T-helper 17 cell (primary cell): ENCODE data around the gene RASA3. TPM values are rescaled to one million over a fixed set of nuclear protein-coding genes. Genes with fewer than 3 reads are reported as not detected.
"Not testable (repeated sequence)": the region's sequence is repeated elsewhere in the genome, so short reads cannot be mapped to it uniquely, and the experiment has no call there.

Experiments used
- ATAC-seq: fragments of 150-1000 bp; cut with Tn5 transposase; 2 replicates; pipeline ENCODE4 v1.10.0; 2021; ENCODE audit warnings: mild to moderate bottlenecking, moderate library complexity
- DNase-seq, 3 donors: peaks; one replicate each; pipeline versions ENCODE4 v3.0.0 to v3.0.0-alpha.2; 2020 to 2021
- H3K9me3 ChIP-seq: one replicate; pipeline ENCODE4 v1.7.0; 2013; ENCODE audit warnings: low read length, mild to moderate bottlenecking; ENCODE audit not compliant: control insufficient read depth, poor library complexity, severe bottlenecking
- H3K27ac Mint-ChIP-seq: one replicate; pipeline ENCODE4 v1.8.0; 2022; ENCODE audit warnings: mild to moderate bottlenecking, moderate library complexity, mixed read lengths
- H3K27me3 Mint-ChIP-seq: one replicate; pipeline ENCODE4 v1.8.0; 2022; ENCODE audit warnings: mixed read lengths
- H3K36me3 Mint-ChIP-seq: one replicate; pipeline ENCODE4 v1.8.0; 2022; ENCODE audit warnings: low read depth, mixed read lengths
- H3K4me1 Mint-ChIP-seq: one replicate; pipeline ENCODE4 v1.8.0; 2022; ENCODE audit warnings: mild to moderate bottlenecking, mixed read lengths
- H3K4me3 Mint-ChIP-seq: one replicate; pipeline ENCODE4 v1.8.0; 2022; ENCODE audit warnings: mild to moderate bottlenecking, moderate library complexity, mixed read lengths
- total RNA-seq, 4 donors: library from RNA in 2 of 4; stranded (reverse) in 2 of 4; gene quantifications; one replicate each; pipeline ENCODE4 v1.2.3 and lab custom pipeline; 2022 to 2026

The RASA3 gene
- total RNA-seq, 2 donors from 2014 or later = 204 to 215 TPM

- no peaks in the 10 kb centered on the region for H3K27me3 Mint-ChIP-seq
- no peak for DNase-seq
- H3K4me3 Mint-ChIP-seq = peak overlapping the region; percentile 97
- H3K4me1 Mint-ChIP-seq = peaks cover 56% of the 10 kb centered on the region
- H3K9me3 ChIP-seq = no peaks in the 10 kb centered on the region
- H3K36me3 Mint-ChIP-seq = peaks cover 19% of the 10 kb centered on the region
- peak overlapping the region; percentile 99 for H3K27ac Mint-ChIP-seq
- ATAC-seq = peak; percentile 14
These were observed 622 bp downstream of the RASA3 start for GRCh38 chr13:114131583-114132418.

GRCh38 chr13:114130837-114131582 lies 1.4 kb downstream of the RASA3 start:
- Mint-ChIP-seq H3K4me3 (peak overlapping the region; percentile 97), H3K27ac (peak overlapping the region; percentile 99), H3K4me1 (peaks cover 61% of the 10 kb centered on the region), H3K27me3 (no peaks in the 10 kb centered on the region), H3K36me3 (peaks cover 23% of the 10 kb centered on the region)
- ATAC-seq (peak; percentile 55), DNase-seq (peak; percentile 23 to 55 (median 47))
- H3K9me3 ChIP-seq = no peaks in the 10 kb centered on the region

GRCh38 chr13:114130131-114130836 lies 2.1 kb downstream of the RASA3 start:
- Mint-ChIP-seq H3K4me3 (peak overlapping the region; percentile 97), H3K36me3 (peaks cover 23% of the 10 kb centered on the region), H3K27me3 (no peaks in the 10 kb centered on the region), H3K4me1 (peaks cover 61% of the 10 kb centered on the region), H3K27ac (peak overlapping the region; percentile 99)
- H3K9me3 ChIP-seq = no peaks in the 10 kb centered on the region
- DNase-seq (no peak), ATAC-seq (no peak)

- Mint-ChIP-seq H3K4me3 (peak overlapping the region; percentile 97), H3K36me3 (peaks cover 29% of the 10 kb centered on the region), H3K27me3 (no peaks in the 10 kb centered on the region), H3K27ac (peak overlapping the region; percentile 99), H3K4me1 (peaks cover 63% of the 10 kb centered on the region)
- no peaks in the 10 kb centered on the region for H3K9me3 ChIP-seq
- ATAC-seq = no peak
- DNase-seq = no peak
These were observed 2.8 kb downstream of the RASA3 start for GRCh38 chr13:114129649-114130062.

GRCh38 chr13:114128624-114129522 lies 3.5 kb downstream of the RASA3 start:
- H3K36me3 Mint-ChIP-seq = peaks cover 28% of the 10 kb centered on the region
- peaks cover 60% of the 10 kb centered on the region for H3K4me1 Mint-ChIP-seq
- no peaks in the 10 kb centered on the region for H3K9me3 ChIP-seq
- H3K4me3 Mint-ChIP-seq = peak overlapping the region; percentile 97
- ATAC-seq (peak; percentile 63), DNase-seq (peak; percentile 55 to 83 (median 71))
- H3K27ac Mint-ChIP-seq = peak overlapping the region; percentile 99
- no peaks in the 10 kb centered on the region for H3K27me3 Mint-ChIP-seq

DNA sequence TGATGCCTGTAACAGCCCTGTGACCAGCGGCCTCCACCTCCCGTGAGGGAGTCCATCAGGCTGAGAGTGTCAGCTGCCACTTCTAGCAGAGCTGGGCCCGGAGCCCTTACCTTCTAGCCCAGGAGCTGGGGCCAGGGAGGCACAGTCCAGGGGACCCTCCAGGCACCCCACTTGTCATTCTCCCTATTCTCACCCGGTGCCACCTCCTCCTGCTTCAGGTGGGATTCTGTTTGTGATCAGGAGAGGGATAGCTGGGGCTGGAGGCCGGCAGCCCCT lies 4.1 kb downstream of the RASA3 start:
- Mint-ChIP-seq H3K27ac (peak overlapping the region; percentile 99), H3K4me3 (peak overlapping the region; percentile 97), H3K4me1 (peaks cover 60% of the 10 kb centered on the region), H3K36me3 (peaks cover 25% of the 10 kb centered on the region), H3K27me3 (no peaks in the 10 kb centered on the region)
- ATAC-seq (no peak), DNase-seq (no peak)
- no peaks in the 10 kb centered on the region for H3K9me3 ChIP-seq

DNA sequence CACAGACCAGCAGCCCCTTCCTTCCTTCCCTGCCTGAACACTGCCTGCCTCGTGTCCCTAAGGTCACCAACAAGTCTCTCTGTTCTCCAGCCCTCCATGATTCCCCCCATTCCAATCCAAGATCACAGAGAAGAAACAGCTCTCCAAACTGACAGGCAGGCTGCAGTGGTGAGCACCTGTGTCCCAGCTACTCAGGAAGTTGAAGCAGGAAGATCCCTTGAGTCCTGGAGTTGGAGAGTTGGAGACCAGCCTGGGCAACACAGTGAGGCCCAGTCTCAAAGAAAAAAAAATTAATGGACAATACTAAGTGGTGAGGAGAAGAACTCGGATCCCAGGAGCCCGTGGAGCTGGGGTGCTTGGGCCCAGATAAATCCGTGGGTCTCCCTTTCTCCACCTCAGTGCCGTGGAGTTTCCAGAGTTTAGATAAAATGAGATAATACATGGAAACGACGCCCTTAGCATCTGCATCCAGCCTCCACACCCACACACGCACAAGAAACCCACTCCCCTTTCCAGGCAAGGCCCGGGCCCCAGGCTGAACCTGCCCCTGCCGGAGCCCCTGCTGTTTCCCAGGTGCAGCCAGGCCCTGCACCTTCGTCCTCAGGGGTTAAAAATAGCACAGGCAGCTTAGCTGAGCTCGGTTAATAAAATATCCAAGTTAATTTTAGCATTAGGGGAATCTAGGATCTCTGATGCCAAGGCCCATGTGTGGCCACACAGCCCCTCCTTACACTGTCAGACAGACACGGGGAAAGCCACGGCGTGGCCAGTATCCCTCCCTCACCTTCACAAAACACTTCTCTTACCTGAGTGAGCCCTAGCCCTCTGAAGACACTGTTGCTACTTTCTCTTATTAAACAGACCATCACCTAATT lies 4.7 kb downstream of the RASA3 start:
- no peaks in the 10 kb centered on the region for H3K9me3 ChIP-seq
- peak overlapping the region; percentile 99 for H3K27ac Mint-ChIP-seq
- ATAC-seq = no peak
- H3K4me3 Mint-ChIP-seq = peak overlapping the region; percentile 97
- peaks cover 25% of the 10 kb centered on the region for H3K36me3 Mint-ChIP-seq
- no peak for DNase-seq
- H3K4me1 Mint-ChIP-seq = peaks cover 63% of the 10 kb centered on the region
- no peaks in the 10 kb centered on the region for H3K27me3 Mint-ChIP-seq

DNA sequence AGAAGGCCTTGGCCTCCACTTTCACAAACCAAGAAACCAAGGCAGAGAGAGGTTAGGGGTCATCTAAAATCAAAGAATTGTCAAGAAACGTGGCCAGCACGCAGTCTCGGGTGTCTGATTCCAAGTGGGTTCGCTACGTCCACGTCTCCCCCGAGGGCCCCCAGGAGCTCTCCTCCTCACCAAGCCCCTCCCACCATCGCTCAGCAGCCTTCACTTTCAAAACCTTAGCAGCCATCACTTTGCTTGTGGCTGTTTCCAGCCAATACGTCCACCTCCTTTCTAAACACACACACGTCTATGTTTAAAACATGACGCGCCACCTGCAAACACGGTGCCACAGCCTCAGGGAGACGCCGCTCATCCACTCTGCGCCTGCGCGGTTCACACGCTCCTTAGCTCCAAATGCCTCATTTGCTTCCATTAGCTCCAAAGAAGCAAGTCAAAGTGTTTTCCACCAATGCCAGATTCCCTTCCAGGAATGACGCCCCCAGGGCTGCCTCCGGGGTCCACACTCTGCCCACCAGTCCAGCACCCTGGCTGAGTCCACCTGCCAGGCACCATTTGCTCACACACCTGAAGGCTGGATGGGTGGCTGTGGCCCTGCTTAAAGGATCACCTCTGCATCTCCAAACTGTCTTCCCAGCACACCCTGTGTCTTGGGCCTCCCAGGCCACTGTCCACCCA lies 5.5 kb downstream of the RASA3 start:
- H3K36me3 Mint-ChIP-seq = peaks cover 25% of the 10 kb centered on the region
- DNase-seq = no peak

DNA sequence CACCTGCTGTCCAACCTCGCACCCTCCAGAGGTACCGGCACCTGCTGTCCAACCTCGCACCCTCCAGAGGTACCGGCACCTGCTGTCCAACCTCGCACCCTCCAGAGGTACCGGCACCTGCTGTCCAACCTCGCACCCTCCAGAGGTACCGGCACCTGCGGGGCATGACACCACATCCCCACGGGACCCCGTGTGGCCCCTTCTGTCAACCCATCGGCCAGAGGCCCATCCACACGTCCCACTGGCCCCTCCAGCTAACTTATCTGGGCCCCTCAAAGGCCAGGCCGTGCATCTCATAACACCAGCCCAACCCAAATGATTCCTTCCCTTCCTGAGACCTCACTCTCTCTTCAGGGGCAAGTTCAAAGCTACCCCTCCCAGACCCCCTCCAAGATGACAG lies 6.3 kb downstream of the RASA3 start:
- not testable (repeated sequence) for ATAC-seq, DNase-seq, H3K27me3 Mint-ChIP-seq, H3K9me3 ChIP-seq
- Mint-ChIP-seq H3K4me1 (peaks cover 68% of the 10 kb centered on the region), H3K36me3 (peaks cover 20% of the 10 kb centered on the region), H3K27ac (peak overlapping the region; percentile 99), H3K4me3 (peak overlapping the region; percentile 97)

More for the DNA sequence above, 5.5 kb downstream of the RASA3 start:
- H3K9me3 ChIP-seq = no peaks in the 10 kb centered on the region
- H3K27ac Mint-ChIP-seq = peak overlapping the region; percentile 99
- H3K27me3 Mint-ChIP-seq = no peaks in the 10 kb centered on the region
- ATAC-seq = no peak
- H3K4me3 Mint-ChIP-seq = peak overlapping the region; percentile 97
- H3K4me1 Mint-ChIP-seq = peaks cover 63% of the 10 kb centered on the region

- H3K9me3 ChIP-seq = no peaks in the 10 kb centered on the region
- ATAC-seq (no peak), DNase-seq (no peak)
- Mint-ChIP-seq H3K27ac (peak overlapping the region; percentile 99), H3K4me3 (peak overlapping the region; percentile 84), H3K4me1 (peaks cover 66% of the 10 kb centered on the region), H3K36me3 (peaks cover 15% of the 10 kb centered on the region), H3K27me3 (no peaks in the 10 kb centered on the region)
These were observed 6.8 kb downstream of the RASA3 start for GRCh38 chr13:114125589-114125988.

DNA sequence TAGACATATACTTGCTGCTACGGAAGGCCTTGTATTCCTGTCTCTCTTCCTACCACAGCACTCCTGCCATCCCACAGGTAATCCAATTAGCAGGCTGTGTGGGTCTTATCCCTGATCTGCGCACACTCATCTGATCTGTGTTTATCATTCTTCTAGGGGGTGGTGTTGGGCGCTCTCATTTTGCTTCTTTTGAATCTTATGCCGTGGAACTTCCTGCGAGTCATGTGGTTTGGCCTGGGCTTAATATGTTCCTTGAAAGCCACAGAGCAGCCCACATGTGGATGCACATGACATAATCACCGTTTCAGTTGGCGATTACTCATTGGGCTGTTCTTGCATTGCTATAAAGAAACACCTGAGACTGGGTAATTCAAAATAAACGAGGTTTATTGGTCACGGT lies 7.5 kb downstream of the RASA3 start:
- ATAC-seq = peak; percentile 71
- Mint-ChIP-seq H3K4me1 (peaks cover 66% of the 10 kb centered on the region), H3K36me3 (peaks cover 17% of the 10 kb centered on the region)

More for the DNA sequence above, 7.5 kb downstream of the RASA3 start:
- no peaks in the 10 kb centered on the region for H3K9me3 ChIP-seq
- H3K27me3 Mint-ChIP-seq = no peaks in the 10 kb centered on the region
- H3K27ac Mint-ChIP-seq = peak overlapping the region; percentile 99
- H3K4me3 Mint-ChIP-seq = peak overlapping the region; percentile 84
- DNase-seq = peak in 1 of 3 donors; percentile 35
